Astrocyte (in vitro differentiated cells and primary cell): ENCODE data around the gene ZNF786. TPM values are rescaled to one million over a fixed set of nuclear protein-coding genes. Genes with fewer than 3 reads are reported as not detected.

Source experiments
- DNase-seq: peaks from one replicate; pipeline ENCODE4 v3.0.0-alpha.2; 2010; ENCODE audit warnings: low read depth
- FAIRE-seq: peaks from 2 replicates; lab custom pipeline; 2011; peaks lifted over from hg19 to GRCh38; lab: Jason Lieb, UNC
- H2AFZ ChIP-seq: 2 replicates; pipeline ENCODE4 v1.6.0; 2012; ENCODE audit warnings: low read depth, low read length, inconsistent platforms
- H3K27ac ChIP-seq: 2 replicates; pipeline ENCODE4 v1.5.1; 2011; ENCODE audit warnings: low read depth, low read length, inconsistent platforms
- H3K27me3 ChIP-seq: 2 replicates; pipeline ENCODE4 v1.6.0; 2011; ENCODE audit warnings: low read length, inconsistent platforms; ENCODE audit not compliant: insufficient read depth
- H3K36me3 ChIP-seq: 2 replicates; pipeline ENCODE4 v1.5.1; 2011; ENCODE audit warnings: low read length, inconsistent platforms; ENCODE audit not compliant: insufficient read depth
- H3K4me1 ChIP-seq: 2 replicates; pipeline ENCODE4 v1.5.1; 2011; ENCODE audit warnings: low read length, inconsistent platforms; ENCODE audit not compliant: insufficient read depth
- H3K4me2 ChIP-seq: 2 replicates; pipeline ENCODE4 v1.6.0; 2012; ENCODE audit warnings: low read length, inconsistent platforms
- H3K4me3 ChIP-seq: 2 replicates; pipeline ENCODE4 v1.5.1; 2011; ENCODE audit warnings: low read depth, mild to moderate bottlenecking, low read length, inconsistent platforms; ENCODE audit not compliant: insufficient read depth
- H3K79me2 ChIP-seq: 2 replicates; pipeline ENCODE4 v1.6.0; 2012; ENCODE audit warnings: mild to moderate bottlenecking, low read length, inconsistent platforms; ENCODE audit not compliant: insufficient read depth
- H3K9ac ChIP-seq: 2 replicates; pipeline ENCODE4 v1.6.0; 2012; ENCODE audit warnings: mild to moderate bottlenecking, low read length, inconsistent platforms
- H3K9me3 ChIP-seq: 2 replicates; pipeline ENCODE4 v1.5.1; 2012; ENCODE audit warnings: low read depth, mild to moderate bottlenecking, low read length, inconsistent platforms; ENCODE audit not compliant: insufficient read depth
- H4K20me1 ChIP-seq: 2 replicates; pipeline ENCODE4 v1.6.0; 2012; ENCODE audit warnings: low read length, inconsistent platforms; ENCODE audit not compliant: insufficient read depth
- H3K27ac Mint-ChIP-seq: one replicate; pipeline ENCODE4 v1.8.0; 2021; ENCODE audit warnings: mild to moderate bottlenecking, mixed read lengths; ENCODE audit not compliant: unreplicated experiment
- H3K27me3 Mint-ChIP-seq: one replicate; pipeline ENCODE4 v1.8.0; 2021; ENCODE audit warnings: low read depth, mixed read lengths; ENCODE audit not compliant: unreplicated experiment
- H3K36me3 Mint-ChIP-seq: one replicate; pipeline ENCODE4 v1.8.0; 2021; ENCODE audit warnings: low read depth, mixed read lengths; ENCODE audit not compliant: unreplicated experiment
- H3K4me1 Mint-ChIP-seq: one replicate; pipeline ENCODE4 v1.8.0; 2021; ENCODE audit warnings: low read depth, mixed read lengths; ENCODE audit not compliant: unreplicated experiment
- H3K4me3 Mint-ChIP-seq: one replicate; pipeline ENCODE4 v1.8.0; 2021; ENCODE audit warnings: mild to moderate bottlenecking, moderate library complexity, mixed read lengths; ENCODE audit not compliant: unreplicated experiment
- H3K9me3 Mint-ChIP-seq: one replicate; pipeline ENCODE4 v1.8.0; 2021; ENCODE audit warnings: mild to moderate bottlenecking, mixed read lengths; ENCODE audit not compliant: unreplicated experiment
- EZH2 ChIP-seq: IDR thresholded peaks from 2 replicates; pipeline ENCODE4 v1.6.1; 2012; ENCODE audit warnings: mild to moderate bottlenecking, low read length, inconsistent platforms; ENCODE audit not compliant: insufficient read depth
- total RNA-seq: library from RNA; stranded (reverse); gene quantifications from 2 replicates; pipeline ENCODE4 v1.2.1, GENCODE V29; 2021
- TF ChIP-seq, protein P1 (sequence below): IDR thresholded peaks from 2 replicates; pipeline ENCODE4 v1.5.1; 2011; ENCODE audit warnings: low read depth, mild to moderate bottlenecking, inconsistent platforms, low read length, moderate library complexity; ENCODE audit not compliant: insufficient read depth

The ZNF786 gene
- total RNA-seq, 1 donor from 2014 or later = 9.9 TPM

DNA sequence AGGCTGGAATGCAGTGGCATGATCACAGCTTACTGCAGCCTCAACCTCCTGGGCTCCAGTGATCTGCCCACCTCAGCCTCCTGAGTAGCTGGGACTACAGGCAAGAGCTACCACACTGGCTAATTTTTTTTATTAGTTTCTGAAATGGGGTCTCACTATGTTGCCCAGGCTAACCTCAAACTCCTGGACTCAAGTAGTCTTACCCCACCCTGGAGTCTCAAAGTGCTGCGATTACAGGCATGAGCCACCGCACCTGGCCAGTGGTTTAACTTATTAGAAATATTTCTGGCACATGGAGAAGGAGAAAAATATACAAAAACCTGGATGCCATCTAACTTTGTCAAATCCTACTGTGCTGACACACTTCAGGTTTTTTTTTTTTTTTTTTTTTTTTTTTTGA, 15.2 kb downstream of the ZNF786 start:
- no peaks in the 10 kb centered on the region for H3K4me1 Mint-ChIP-seq
- Histone ChIP-seq H3K79me2 (peaks cover 5% of the 10 kb centered on the region), H3K4me2 (no peak overlapping the region), H4K20me1 (no peaks in the 10 kb centered on the region), H3K27ac (no peak overlapping the region), H3K36me3 (peaks cover 11% of the 10 kb centered on the region), H3K4me3 (no peak overlapping the region), H3K9ac (no peak overlapping the region), H2AFZ (no peak overlapping the region), H3K4me1 (no peaks in the 10 kb centered on the region), H3K9me3 (no peaks in the 10 kb centered on the region), H3K27me3 (no peaks in the 10 kb centered on the region)
- no peaks in the 10 kb centered on the region for H3K27me3 Mint-ChIP-seq
- peaks cover 13% of the 10 kb centered on the region for H3K36me3 Mint-ChIP-seq
- H3K4me3 Mint-ChIP-seq = no peak overlapping the region
- no peak for DNase-seq
- TF ChIP-seq EZH2 = no peak
- TF ChIP-seq, protein P1, sequence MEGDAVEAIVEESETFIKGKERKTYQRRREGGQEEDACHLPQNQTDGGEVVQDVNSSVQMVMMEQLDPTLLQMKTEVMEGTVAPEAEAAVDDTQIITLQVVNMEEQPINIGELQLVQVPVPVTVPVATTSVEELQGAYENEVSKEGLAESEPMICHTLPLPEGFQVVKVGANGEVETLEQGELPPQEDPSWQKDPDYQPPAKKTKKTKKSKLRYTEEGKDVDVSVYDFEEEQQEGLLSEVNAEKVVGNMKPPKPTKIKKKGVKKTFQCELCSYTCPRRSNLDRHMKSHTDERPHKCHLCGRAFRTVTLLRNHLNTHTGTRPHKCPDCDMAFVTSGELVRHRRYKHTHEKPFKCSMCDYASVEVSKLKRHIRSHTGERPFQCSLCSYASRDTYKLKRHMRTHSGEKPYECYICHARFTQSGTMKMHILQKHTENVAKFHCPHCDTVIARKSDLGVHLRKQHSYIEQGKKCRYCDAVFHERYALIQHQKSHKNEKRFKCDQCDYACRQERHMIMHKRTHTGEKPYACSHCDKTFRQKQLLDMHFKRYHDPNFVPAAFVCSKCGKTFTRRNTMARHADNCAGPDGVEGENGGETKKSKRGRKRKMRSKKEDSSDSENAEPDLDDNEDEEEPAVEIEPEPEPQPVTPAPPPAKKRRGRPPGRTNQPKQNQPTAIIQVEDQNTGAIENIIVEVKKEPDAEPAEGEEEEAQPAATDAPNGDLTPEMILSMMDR = no peak
- H3K27ac Mint-ChIP-seq = no peak overlapping the region
- no peak for FAIRE-seq
- no peaks in the 10 kb centered on the region for H3K9me3 Mint-ChIP-seq

- H3K27me3 Mint-ChIP-seq = no peaks in the 10 kb centered on the region
- H3K36me3 Mint-ChIP-seq = peaks cover 10% of the 10 kb centered on the region
- Histone ChIP-seq H3K4me3 (no peak overlapping the region), H3K4me1 (no peaks in the 10 kb centered on the region), H3K4me2 (no peak overlapping the region), H3K9ac (no peak overlapping the region), H3K27ac (no peak overlapping the region), H3K36me3 (peaks cover 13% of the 10 kb centered on the region), H4K20me1 (no peaks in the 10 kb centered on the region), H3K27me3 (no peaks in the 10 kb centered on the region), H3K79me2 (peaks cover 5% of the 10 kb centered on the region), H2AFZ (no peak overlapping the region), H3K9me3 (no peaks in the 10 kb centered on the region)
- FAIRE-seq (no peak), DNase-seq (no peak)
- no peak overlapping the region for H3K4me3 Mint-ChIP-seq
- no peaks in the 10 kb centered on the region for H3K9me3 Mint-ChIP-seq
- no peaks in the 10 kb centered on the region for H3K4me1 Mint-ChIP-seq
- no peak overlapping the region for H3K27ac Mint-ChIP-seq
- TF ChIP-seq, protein P1 = no peak
- TF ChIP-seq EZH2 = no peak
Observed at GRCh38 chr7:149074116-149074885, 16.2 kb downstream of the ZNF786 start.

DNA sequence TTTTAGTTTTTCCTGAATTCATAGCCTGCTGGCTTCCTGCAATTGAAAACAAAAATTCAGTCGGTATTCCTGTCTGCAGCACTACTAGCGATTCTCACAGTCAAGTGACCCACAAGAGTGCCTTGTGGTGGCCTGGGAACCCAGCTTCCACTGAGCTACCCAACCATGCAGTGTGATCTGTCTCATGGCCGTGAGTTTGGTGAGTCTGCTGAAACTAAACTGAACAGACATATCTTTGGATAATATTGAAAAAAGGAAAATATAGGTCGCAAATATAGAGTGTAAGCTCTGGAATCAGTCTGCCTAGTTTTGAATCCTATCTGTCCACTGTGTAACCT, 18.1 kb downstream of the ZNF786 start:
- Histone ChIP-seq H3K9me3 (no peaks in the 10 kb centered on the region), H3K27ac (no peak overlapping the region), H3K27me3 (no peaks in the 10 kb centered on the region), H3K36me3 (peaks cover 15% of the 10 kb centered on the region), H2AFZ (no peak overlapping the region), H3K4me3 (no peak overlapping the region), H3K4me1 (no peaks in the 10 kb centered on the region), H3K9ac (no peak overlapping the region), H4K20me1 (no peaks in the 10 kb centered on the region), H3K4me2 (no peak overlapping the region), H3K79me2 (no peaks in the 10 kb centered on the region)
- FAIRE-seq (no peak), DNase-seq (no peak)
- H3K27me3 Mint-ChIP-seq = no peaks in the 10 kb centered on the region
- no peak overlapping the region for H3K27ac Mint-ChIP-seq
- H3K4me3 Mint-ChIP-seq = no peak overlapping the region
- TF ChIP-seq, protein P1 = no peak
- no peak for TF ChIP-seq EZH2
- no peaks in the 10 kb centered on the region for H3K4me1 Mint-ChIP-seq
- peaks cover 9% of the 10 kb centered on the region for H3K36me3 Mint-ChIP-seq
- H3K9me3 Mint-ChIP-seq = no peaks in the 10 kb centered on the region
